HG02798 (cell line): ENCODE results near the gene KREMEN1.

Experiments
- ATAC-seq: cut with Tn5 transposase; IDR thresholded peaks from one replicate; pipeline ENCODE4 v1.9.1; 2021; ENCODE audit warnings: mild to moderate bottlenecking; ENCODE audit not compliant: unreplicated experiment, poor library complexity

KREMEN1 gene

GRCh38 chr22:29146091-29146560, 73.3 kb downstream of the KREMEN1 start:
- ATAC-seq: no peak

- no peak for ATAC-seq
Measured at GRCh38 chr22:29146771-29147170, 73.9 kb downstream of the KREMEN1 start.

GRCh38 chr22:29147331-29147899, 74.6 kb downstream of the KREMEN1 start:
- no peak for ATAC-seq

GRCh38 chr22:29148036-29148435, 75.2 kb downstream of the KREMEN1 start:
- ATAC-seq: no peak

GRCh38 chr22:29148826-29149225, 76.0 kb downstream of the KREMEN1 start:
- no peak for ATAC-seq

GRCh38 chr22:29149841-29150555, 77.2 kb downstream of the KREMEN1 start:
- ATAC-seq: no peak

- ATAC-seq: no peak
Measured at GRCh38 chr22:29150701-29151100, 77.9 kb downstream of the KREMEN1 start.

- no peak for ATAC-seq
Measured at GRCh38 chr22:29151316-29151715, 78.5 kb downstream of the KREMEN1 start.

- no peak for ATAC-seq
Measured at GRCh38 chr22:29152045-29152953, 79.5 kb downstream of the KREMEN1 start.

- no peak for ATAC-seq
Measured at GRCh38 chr22:29152954-29153719, 80.3 kb downstream of the KREMEN1 start.

- ATAC-seq: peak; percentile 60
Measured at GRCh38 chr22:29154364-29155048, 81.7 kb downstream of the KREMEN1 start.

GRCh38 chr22:29155966-29156365, 83.1 kb downstream of the KREMEN1 start:
- no peak for ATAC-seq

GRCh38 chr22:29156507-29156906, 83.7 kb downstream of the KREMEN1 start:
- no peak for ATAC-seq

- no peak for ATAC-seq
Measured at GRCh38 chr22:29157759-29158535, 85.1 kb downstream of the KREMEN1 start.

GRCh38 chr22:29158546-29158945, 85.7 kb downstream of the KREMEN1 start:
- ATAC-seq: no peak

GRCh38 chr22:29163808-29164207, 91.0 kb downstream of the KREMEN1 start:
- no peak for ATAC-seq

GRCh38 chr22:29165321-29166060, 92.7 kb downstream of the KREMEN1 start:
- ATAC-seq: no peak

- no peak for ATAC-seq
Measured at GRCh38 chr22:29166180-29166579, 93.3 kb downstream of the KREMEN1 start.
